HepG2 (cell line): ENCODE data around the gene GBP1. TPM values are rescaled to one million over a fixed set of nuclear protein-coding genes. Genes with fewer than 3 reads are reported as not detected.

Source experiments
- ATAC-seq: fragments of 200-7000 bp; cut with Tn5 transposase; 3 replicates; pipeline ENCODE4 v1.9.1; 2020; ENCODE audit warnings: mild to moderate bottlenecking, moderate library complexity
- BruUV-seq: library from RNA; stranded (reverse); fragments of 400-500 nt; replicated peaks from 2 replicates; lab custom pipeline; 2021; lab: Mats Ljungman, UMichigan
- CTCF ChIA-PET: fragments of 300-600 bp; formaldehyde crosslinking; extraction: SDS; loops from one replicate; lab custom pipeline; 2021; ENCODE audit warnings: low total read pairs, inconsistent platforms, low intra/inter-chr PET ratio; lab: Yijun Ruan, JAX
- POLR2A ChIA-PET: fragments of 350-600 bp; sonication (Branson Sonifier 250); formaldehyde crosslinking; loops from one replicate; lab custom pipeline; 2020; ENCODE audit warnings: antibody characterized with exemption, inconsistent platforms; lab: Yijun Ruan, JAX
- DNase-seq: peaks from one replicate; pipeline ENCODE4 v3.0.0-alpha.2; 2015; ENCODE audit warnings: low spot score
- FAIRE-seq: peaks from 3 replicates; lab custom pipeline; 2011; peaks lifted over from hg19 to GRCh38; lab: Jason Lieb, UNC
- H2AFZ ChIP-seq: one replicate; pipeline ENCODE4 v1.6.1; 2011; ENCODE audit warnings: low read length, inconsistent platforms
- H3K27ac ChIP-seq: fragments of 300-600 bp; 3 replicates; pipeline ENCODE4 v1.8.0; 2011; ENCODE audit warnings: mixed run types, mild to moderate bottlenecking, mixed read lengths, low read length, inconsistent platforms; ENCODE audit not compliant: insufficient read depth; ENCODE audit errors: extremely low read length
- H3K27me3 ChIP-seq, 2 experiments: fragments of 200-600 bp in 1 of 2; 2 replicates in 1 of 2; 3 replicates in 1 of 2; pipeline versions ENCODE4 v1.6.0 to v1.8.0; 2011; ENCODE audit warnings: low read length in 2 of 2, mild to moderate bottlenecking in 2 of 2, moderate library complexity in 2 of 2, inconsistent platforms in 1 of 2; ENCODE audit not compliant: insufficient read depth in 2 of 2, control insufficient read depth in 1 of 2
- H3K36me3 ChIP-seq, 2 experiments: fragments of 200-600 bp in 1 of 2; replicated peaks in 1 of 2; 2 replicates in 1 of 2; 3 replicates in 1 of 2; pipeline versions ENCODE4 v1.5.1 to v1.8.0; 2011; ENCODE audit warnings: low read length in 2 of 2, inconsistent platforms in 1 of 2; ENCODE audit not compliant: insufficient read depth in 2 of 2, control insufficient read depth in 1 of 2
- H3K4me1 ChIP-seq: 2 replicates; pipeline ENCODE4 v1.5.1; 2012; ENCODE audit warnings: low read length, inconsistent platforms; ENCODE audit not compliant: insufficient read depth
- H3K4me2 ChIP-seq: 2 replicates; pipeline ENCODE4 v1.6.0; 2011; ENCODE audit warnings: low read depth, low read length, inconsistent platforms
- H3K4me3 ChIP-seq, 3 experiments: fragments of 200-600 bp in 1 of 3; sonication (generic), shearing (Covaris generic) in 1 of 3; replicated peaks in 1 of 3; 2 replicates each; pipeline ENCODE4 v1.5.1; 2011 to 2016; ENCODE audit warnings: low read length in 3 of 3, inconsistent platforms in 2 of 3, low read depth in 2 of 3, mild to moderate bottlenecking in 2 of 3, control low read depth in 1 of 3, mixed read lengths in 1 of 3; ENCODE audit not compliant: insufficient read depth in 1 of 3
- H3K79me2 ChIP-seq: one replicate; pipeline ENCODE4 v1.6.1; 2011; ENCODE audit warnings: low read length, inconsistent platforms; ENCODE audit not compliant: insufficient read depth
- H3K9ac ChIP-seq: 2 replicates; pipeline ENCODE4 v1.6.0; 2011; ENCODE audit warnings: mild to moderate bottlenecking, low read depth, low read length, inconsistent platforms; ENCODE audit not compliant: insufficient read depth
- H3K9me3 ChIP-seq: 2 replicates; pipeline ENCODE4 v1.5.1; 2012; ENCODE audit warnings: mild to moderate bottlenecking, low read length
- H4K20me1 ChIP-seq: 2 replicates; pipeline ENCODE4 v1.6.0; 2011; ENCODE audit warnings: inconsistent platforms, mild to moderate bottlenecking, low read length, moderate library complexity; ENCODE audit not compliant: insufficient read depth
- CC2D1A ChIP-seq: sonication (generic); formaldehyde crosslinking; IDR thresholded peaks from 2 replicates; pipeline ENCODE4 v1.8.1; 2023; ENCODE audit warnings: mild to moderate bottlenecking, missing genetic modification reagents
- EZH2 ChIP-seq: conservative IDR thresholded peaks from 2 replicates; pipeline ENCODE4 v1.6.1; 2012; ENCODE audit warnings: mild to moderate bottlenecking, low read depth, low read length, moderate library complexity
- GATAD2A ChIP-seq: IDR thresholded peaks from 2 replicates; pipeline ENCODE4 v1.6.1; 2016
- HOXA5 ChIP-seq: sonication (generic); formaldehyde crosslinking; IDR thresholded peaks from 2 replicates; pipeline ENCODE4 v1.4.0; 2020; ENCODE audit warnings: missing genetic modification reagents
- JDP2 ChIP-seq: sonication (generic); formaldehyde crosslinking; IDR thresholded peaks from 2 replicates; pipeline ENCODE4 v1.8.1; 2022; ENCODE audit warnings: missing genetic modification reagents, borderline replicate concordance
- MXD3 ChIP-seq: IDR thresholded peaks from 2 replicates; pipeline ENCODE4 v1.6.1; 2016; ENCODE audit warnings: mild to moderate bottlenecking, missing biosample characterization, missing genetic modification reagents
- NBN ChIP-seq: fragments of 450-650 bp; conservative IDR thresholded peaks from 2 replicates; pipeline ENCODE4 v1.6.1; 2017
- NFKBIZ ChIP-seq: IDR thresholded peaks from 2 replicates; pipeline ENCODE4 v1.6.1; 2018; ENCODE audit warnings: missing genetic modification reagents, missing compliant biosample characterization
- NFYC ChIP-seq: IDR thresholded peaks from 2 replicates; pipeline ENCODE4 v1.6.1; 2016; ENCODE audit warnings: missing genetic modification reagents, missing compliant biosample characterization
- ZFP37 ChIP-seq: sonication (generic); formaldehyde crosslinking; IDR thresholded peaks from 2 replicates; pipeline ENCODE4 v1.4.0; 2020; ENCODE audit warnings: missing genetic modification reagents, borderline replicate concordance
- WGBS: methylation state at CpG from one replicate; pipeline ENCODE4 v1.1.6; 2017; ENCODE audit warnings: low lambda C conversion rate; 5-methylcytosine and 5-hydroxymethylcytosine counted together
- in situ Hi-C: cut with HindIII; loops from 2 replicates; pipeline ENCODE4 v1.10.0; 2017; ENCODE audit warnings: low pct_unique_long_range_greater_than_20kb; ENCODE audit not compliant: extremely low pct_ligation_motif_present
- intact Hi-C: fragments of 100-400 bp; cut with micrococcal nuclease; formaldehyde crosslinking; loops from one replicate; pipeline ENCODE4 v1.10.0; 2022; ENCODE audit not compliant: unreplicated experiment
- polyA plus RNA-seq, 8 experiments: library from polyadenylated mRNA; depleted of rRNA in 3 of 8; stranded (reverse) in 7 of 8; unstranded in 1 of 8; fragments of >200 nt; fragmentation: Illumina TruSeq in 4 of 8; extraction: Trizol in 4 of 8; gene quantifications; 2 replicates each; pipeline versions ENCODE4 v1.2.1 to v1.2.3, GENCODE V29; 2011 to 2016; ENCODE audit warnings: low read depth in 4 of 8, missing spikeins in 1 of 8, mixed read lengths in 1 of 8; ENCODE audit not compliant: insufficient read depth in 1 of 8
- total RNA-seq, 5 experiments: library from RNA; depleted of rRNA; stranded (reverse); fragments of >200 nt; fragmentation: Illumina TruSeq; extraction: Trizol; gene quantifications; 2 replicates each; pipeline ENCODE4 v1.2.3, GENCODE V29; 2016; ENCODE audit warnings: low read depth in 1 of 5
- TF ChIP-seq, protein P1 (sequence below): sonication (generic); formaldehyde crosslinking; IDR thresholded peaks from 2 replicates; pipeline ENCODE4 v1.4.0; 2020; ENCODE audit warnings: missing genetic modification reagents
- TF ChIP-seq, protein P2 (sequence below): sonication (generic); formaldehyde crosslinking; IDR thresholded peaks from 2 replicates; pipeline ENCODE4 v1.5.1; 2020; ENCODE audit warnings: missing genetic modification reagents, mild to moderate bottlenecking, borderline replicate concordance

Gene GBP1
- total and polyA plus RNA-seq, 2 of the 13 experiments (the other 11 are each of a cell fraction or from before 2014, with no cell fraction given) = 0.62 to 2.3 TPM

DNA sequence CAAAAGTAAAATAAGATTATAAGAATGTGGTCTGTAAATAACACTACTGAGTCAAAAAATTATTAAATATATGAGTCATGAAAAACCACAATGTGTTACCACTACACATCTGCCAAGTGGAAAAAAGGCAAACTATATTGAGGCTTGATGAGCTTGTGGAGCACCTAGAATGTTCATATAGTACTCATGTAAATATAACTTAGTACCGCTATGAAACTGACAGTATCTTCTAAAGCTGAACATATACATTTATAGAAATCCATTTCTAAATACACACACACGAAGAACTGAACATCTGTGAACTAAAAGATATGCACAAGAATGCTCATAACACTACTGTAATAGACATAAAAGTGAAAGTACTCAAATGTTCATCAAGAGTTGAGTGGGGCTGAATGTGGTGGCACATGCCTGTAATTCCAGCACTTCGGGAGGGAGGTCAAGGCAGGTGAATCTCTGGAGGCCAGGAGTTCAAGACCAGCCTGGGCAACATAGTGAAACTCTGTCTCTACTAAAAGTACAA is 23.8 kb downstream of the GBP1 start:
- Histone ChIP-seq H3K27ac (no peak overlapping the region), H3K4me1 (peaks cover 28% of the 10 kb centered on the region), H3K79me2 (no peaks in the 10 kb centered on the region), H3K4me2 (no peak overlapping the region)
- CTCF ChIA-PET = no interaction called here
- in situ Hi-C loops = no loop called here
- TF ChIP-seq HOXA5 (CRISPR knock-in tag) = no peak
- no peak for TF ChIP-seq NFKBIZ (CRISPR knock-in tag)
- TF ChIP-seq, protein P1, sequence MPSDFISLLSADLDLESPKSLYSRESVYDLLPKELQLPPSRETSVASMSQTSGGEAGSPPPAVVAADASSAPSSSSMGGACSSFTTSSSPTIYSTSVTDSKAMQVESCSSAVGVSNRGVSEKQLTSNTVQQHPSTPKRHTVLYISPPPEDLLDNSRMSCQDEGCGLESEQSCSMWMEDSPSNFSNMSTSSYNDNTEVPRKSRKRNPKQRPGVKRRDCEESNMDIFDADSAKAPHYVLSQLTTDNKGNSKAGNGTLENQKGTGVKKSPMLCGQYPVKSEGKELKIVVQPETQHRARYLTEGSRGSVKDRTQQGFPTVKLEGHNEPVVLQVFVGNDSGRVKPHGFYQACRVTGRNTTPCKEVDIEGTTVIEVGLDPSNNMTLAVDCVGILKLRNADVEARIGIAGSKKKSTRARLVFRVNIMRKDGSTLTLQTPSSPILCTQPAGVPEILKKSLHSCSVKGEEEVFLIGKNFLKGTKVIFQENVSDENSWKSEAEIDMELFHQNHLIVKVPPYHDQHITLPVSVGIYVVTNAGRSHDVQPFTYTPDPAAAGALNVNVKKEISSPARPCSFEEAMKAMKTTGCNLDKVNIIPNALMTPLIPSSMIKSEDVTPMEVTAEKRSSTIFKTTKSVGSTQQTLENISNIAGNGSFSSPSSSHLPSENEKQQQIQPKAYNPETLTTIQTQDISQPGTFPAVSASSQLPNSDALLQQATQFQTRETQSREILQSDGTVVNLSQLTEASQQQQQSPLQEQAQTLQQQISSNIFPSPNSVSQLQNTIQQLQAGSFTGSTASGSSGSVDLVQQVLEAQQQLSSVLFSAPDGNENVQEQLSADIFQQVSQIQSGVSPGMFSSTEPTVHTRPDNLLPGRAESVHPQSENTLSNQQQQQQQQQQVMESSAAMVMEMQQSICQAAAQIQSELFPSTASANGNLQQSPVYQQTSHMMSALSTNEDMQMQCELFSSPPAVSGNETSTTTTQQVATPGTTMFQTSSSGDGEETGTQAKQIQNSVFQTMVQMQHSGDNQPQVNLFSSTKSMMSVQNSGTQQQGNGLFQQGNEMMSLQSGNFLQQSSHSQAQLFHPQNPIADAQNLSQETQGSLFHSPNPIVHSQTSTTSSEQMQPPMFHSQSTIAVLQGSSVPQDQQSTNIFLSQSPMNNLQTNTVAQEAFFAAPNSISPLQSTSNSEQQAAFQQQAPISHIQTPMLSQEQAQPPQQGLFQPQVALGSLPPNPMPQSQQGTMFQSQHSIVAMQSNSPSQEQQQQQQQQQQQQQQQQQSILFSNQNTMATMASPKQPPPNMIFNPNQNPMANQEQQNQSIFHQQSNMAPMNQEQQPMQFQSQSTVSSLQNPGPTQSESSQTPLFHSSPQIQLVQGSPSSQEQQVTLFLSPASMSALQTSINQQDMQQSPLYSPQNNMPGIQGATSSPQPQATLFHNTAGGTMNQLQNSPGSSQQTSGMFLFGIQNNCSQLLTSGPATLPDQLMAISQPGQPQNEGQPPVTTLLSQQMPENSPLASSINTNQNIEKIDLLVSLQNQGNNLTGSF (CRISPR knock-in tag) = no peak
- TF ChIP-seq ZFP37 = no peak
- TF ChIP-seq, protein P2, sequence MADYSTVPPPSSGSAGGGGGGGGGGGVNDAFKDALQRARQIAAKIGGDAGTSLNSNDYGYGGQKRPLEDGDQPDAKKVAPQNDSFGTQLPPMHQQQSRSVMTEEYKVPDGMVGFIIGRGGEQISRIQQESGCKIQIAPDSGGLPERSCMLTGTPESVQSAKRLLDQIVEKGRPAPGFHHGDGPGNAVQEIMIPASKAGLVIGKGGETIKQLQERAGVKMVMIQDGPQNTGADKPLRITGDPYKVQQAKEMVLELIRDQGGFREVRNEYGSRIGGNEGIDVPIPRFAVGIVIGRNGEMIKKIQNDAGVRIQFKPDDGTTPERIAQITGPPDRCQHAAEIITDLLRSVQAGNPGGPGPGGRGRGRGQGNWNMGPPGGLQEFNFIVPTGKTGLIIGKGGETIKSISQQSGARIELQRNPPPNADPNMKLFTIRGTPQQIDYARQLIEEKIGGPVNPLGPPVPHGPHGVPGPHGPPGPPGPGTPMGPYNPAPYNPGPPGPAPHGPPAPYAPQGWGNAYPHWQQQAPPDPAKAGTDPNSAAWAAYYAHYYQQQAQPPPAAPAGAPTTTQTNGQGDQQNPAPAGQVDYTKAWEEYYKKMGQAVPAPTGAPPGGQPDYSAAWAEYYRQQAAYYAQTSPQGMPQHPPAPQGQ = no peak
- TF ChIP-seq EZH2 = no peak
- no peak for TF ChIP-seq MXD3 (CRISPR knock-in tag)
- TF ChIP-seq GATAD2A (CRISPR knock-in tag) = no peak
- TF ChIP-seq CC2D1A (CRISPR knock-in tag) = no peak
- TF ChIP-seq NBN = no peak
- no peak for TF ChIP-seq NFYC (CRISPR knock-in tag)
- no peak for TF ChIP-seq JDP2 (CRISPR knock-in tag)
- TF ChIP-seq, all 625 proteins: peak for 0
- peaks cover 18% of the 10 kb centered on the region for H3K9me3 ChIP-seq
- ATAC-seq (no peak), DNase-seq (no peak), FAIRE-seq (no peak)
- BruUV-seq = no TSS peak
- no peaks in the 10 kb centered on the region for H3K36me3 ChIP-seq
- no peaks in the 10 kb centered on the region for H3K27me3 ChIP-seq
- no peak overlapping the region for H2AFZ ChIP-seq
- WGBS = 60% methylated on average over 3 of the region's 3 CpGs
- no peak overlapping the region for H3K9ac ChIP-seq
- POLR2A ChIA-PET = no interaction called here
- H3K4me3 ChIP-seq = no peak overlapping the region
- no peaks in the 10 kb centered on the region for H4K20me1 ChIP-seq
- intact Hi-C loops = no loop called here
